K562 (cell line): ENCODE results near the gene KCNK3. TPM values are rescaled to one million over a fixed set of nuclear protein-coding genes. Genes with fewer than 3 reads are reported as not detected.

Experiments
- ATF4 ChIP-seq: fragments of 450-650 bp; formaldehyde crosslinking; IDR thresholded peaks from 2 replicates; pipeline ENCODE4 v1.4.0; 2022; ENCODE audit warnings: mild to moderate bottlenecking, moderate library complexity
- CREB3 ChIP-seq: fragments of 450-650 bp; conservative IDR thresholded peaks from 2 replicates; pipeline ENCODE4 v1.6.1; 2016; ENCODE audit warnings: missing genetic modification characterization, low read depth, mild to moderate bottlenecking, missing compliant biosample characterization, moderate library complexity
- GATAD2B ChIP-seq: fragments of 450-650 bp; IDR thresholded peaks from 2 replicates; pipeline ENCODE4 v1.6.1; 2017; ENCODE audit warnings: mild to moderate bottlenecking, borderline replicate concordance
- HOMEZ ChIP-seq: fragments of 250-450 bp; sonication (Bioruptor Pico); IDR thresholded peaks from 2 replicates; pipeline ENCODE4 v1.4.0; 2020; ENCODE audit warnings: mild to moderate bottlenecking, moderate library complexity
- MGA ChIP-seq: fragments of 450-650 bp; IDR thresholded peaks from 2 replicates; pipeline ENCODE4 v1.6.1; 2016; ENCODE audit warnings: mild to moderate bottlenecking, moderate library complexity
- TEAD1 ChIP-seq, 2 experiments: fragments of 450-650 bp in 1 of 2; sonication (generic) in 1 of 2; formaldehyde crosslinking; IDR thresholded peaks; 2 replicates each; pipeline versions ENCODE4 v1.4.0 to v1.8.0; 2020 to 2022; ENCODE audit warnings: mild to moderate bottlenecking in 2 of 2, missing genetic modification reagents in 1 of 2
- ZBTB7A ChIP-seq: IDR thresholded peaks from 2 replicates; pipeline ENCODE4 v1.6.1; 2011; ENCODE audit warnings: low read depth, mild to moderate bottlenecking, low read length, moderate library complexity, borderline replicate concordance; ENCODE audit not compliant: control insufficient read depth
- ZNF197 ChIP-seq: fragments of 200-800 bp; sonication (Bioruptor generic); IDR thresholded peaks from 2 replicates; pipeline ENCODE4 v1.6.1; 2016; ENCODE audit warnings: low read depth, missing genetic modification characterization, missing compliant biosample characterization
- ZNF695 ChIP-seq: fragments of 450-650 bp; formaldehyde crosslinking; IDR thresholded peaks from 2 replicates; pipeline ENCODE4 v1.4.0; 2020; ENCODE audit warnings: mild to moderate bottlenecking, moderate library complexity
- polyA plus RNA-seq, 8 experiments: library from polyadenylated mRNA; depleted of rRNA in 4 of 8; stranded (reverse) in 5 of 8; unstranded in 3 of 8; fragments of >200 nt; fragmentation: Nextera tagmentation in 2 of 8; fragmentation: Illumina TruSeq in 1 of 8; extraction: Ambion mirVana in 2 of 8; extraction: Trizol in 1 of 8; gene quantifications; 2 replicates each; pipeline versions ENCODE4 v1.2.1 to v1.2.3, GENCODE V29; 2011 to 2014; ENCODE audit warnings: inconsistent platforms in 1 of 8, missing spikeins in 1 of 8
- total RNA-seq, 7 experiments: library from RNA; depleted of rRNA in 6 of 7; stranded (reverse); fragments of >200 nt in 6 of 7; fragmentation: Illumina TruSeq in 2 of 7; extraction: Trizol in 2 of 7; gene quantifications; 2 replicates each; pipeline versions ENCODE4 v1.2.1 to v1.2.3, GENCODE V29; 2011 to 2021; ENCODE audit warnings: low replicate concordance in 1 of 7

Gene KCNK3
- total and polyA plus RNA-seq, 9 of the 15 experiments (the other 6 are each of a cell fraction or from before 2014, with no cell fraction given), result 0.01 to 0.20 (median 0.07) TPM; not detected in 5

- TF ChIP-seq CREB3 (tag) (peak; percentile 52), GATAD2B (peak; percentile 43; the same call in 1 of the 2 replicates), TEAD1 (CRISPR knock-in tag; IDR thresholded peaks at IDR 0.05) (0 out of 4 replicates have a peak, but pooled peaks of 1 of the 2 experiments have one; percentile 15), MGA (peak; percentile 91), ZNF197 (peak; percentile 67), HOMEZ (CRISPR knock-in tag) (0 out of 2 replicates have a peak, but pooled peaks have one; percentile 52), ATF4 (CRISPR knock-in tag) (peak; percentile 31; the same call in 1 of the 2 replicates), ZBTB7A (peak; percentile 55; the same call in 1 of the 2 replicates), ZNF695 (CRISPR knock-in tag) (no peak)
Measured at GRCh38 chr2:26723991-26724750, 31.6 kb downstream of the KCNK3 start (continued).
